Neuronal stem cell (in vitro differentiated cells): ENCODE results near the gene UBE2E1.

Experiments
- DNase-seq: peaks from one replicate; pipeline ENCODE4 v3.0.0-alpha.2; 2013; ENCODE audit warnings: low spot score
- H2AFZ ChIP-seq: one replicate; pipeline ENCODE4 v1.6.1; 2013; ENCODE audit warnings: mild to moderate bottlenecking, low read length, inconsistent platforms
- H2AK5ac ChIP-seq: 2 replicates; pipeline ENCODE4 v1.6.1; 2013; ENCODE audit warnings: low read depth, mild to moderate bottlenecking, inconsistent platforms, low read length, moderate library complexity, mixed read lengths
- H2BK120ac ChIP-seq: 2 replicates; pipeline ENCODE4 v1.6.1; 2013; ENCODE audit warnings: low read depth, mild to moderate bottlenecking, inconsistent platforms, low read length, moderate library complexity, mixed read lengths
- H2BK12ac ChIP-seq: one replicate; pipeline ENCODE4 v1.6.1; 2013; ENCODE audit warnings: low read length, inconsistent platforms
- H2BK15ac ChIP-seq: 2 replicates; pipeline ENCODE4 v1.6.1; 2013; ENCODE audit warnings: mild to moderate bottlenecking, low read length, inconsistent platforms, mixed read lengths
- H2BK5ac ChIP-seq: one replicate; pipeline ENCODE4 v1.6.1; 2013; ENCODE audit warnings: inconsistent platforms, mild to moderate bottlenecking, low read length, moderate library complexity
- H3K14ac ChIP-seq: one replicate; pipeline ENCODE4 v1.6.1; 2013; ENCODE audit warnings: low read length, inconsistent platforms
- H3K18ac ChIP-seq: 2 replicates; pipeline ENCODE4 v1.6.1; 2013; ENCODE audit warnings: low read length, inconsistent platforms
- H3K23ac ChIP-seq: 2 replicates; pipeline ENCODE4 v1.6.1; 2013; ENCODE audit warnings: low read depth, mild to moderate bottlenecking, mixed read lengths, low read length, inconsistent platforms; ENCODE audit not compliant: poor library complexity
- H3K27ac ChIP-seq: replicated peaks from 3 replicates; pipeline ENCODE4 v1.5.1; 2013; ENCODE audit warnings: low read length, inconsistent platforms
- H3K27me3 ChIP-seq, 3 experiments: 2 replicates each; pipeline ENCODE4 v1.6.1; 2013; ENCODE audit warnings: low read length in 3 of 3, mild to moderate bottlenecking in 2 of 3, inconsistent platforms in 1 of 3, low read depth in 1 of 3, mixed read lengths in 1 of 3, moderate library complexity in 1 of 3; ENCODE audit not compliant: control insufficient read depth in 3 of 3, insufficient read depth in 3 of 3
- H3K36me3 ChIP-seq, 2 donors: replicated peaks in 1 of 2; 2 replicates each; pipeline ENCODE4 v1.6.1; 2013; ENCODE audit warnings: low read length in 2 of 2; ENCODE audit not compliant: control insufficient read depth in 2 of 2, insufficient read depth in 2 of 2
- H3K4ac ChIP-seq: 2 replicates; pipeline ENCODE4 v1.6.1; 2013; ENCODE audit warnings: inconsistent platforms, mild to moderate bottlenecking, low read length, moderate library complexity
- H3K4me1 ChIP-seq, 2 donors: 1 replicate in 1 of 2; 2 replicates in 1 of 2; pipeline ENCODE4 v1.6.1; 2013; ENCODE audit warnings: low read length in 2 of 2, low read depth in 1 of 2; ENCODE audit not compliant: control insufficient read depth in 2 of 2, insufficient read depth in 1 of 2
- H3K4me2 ChIP-seq: one replicate; pipeline ENCODE4 v1.6.1; 2013; ENCODE audit warnings: mild to moderate bottlenecking, low read length, inconsistent platforms; ENCODE audit not compliant: insufficient read depth, poor library complexity, severe bottlenecking
- H3K4me3 ChIP-seq, 2 donors: 2 replicates each; pipeline ENCODE4 v1.5.1; 2013; ENCODE audit warnings: low read length in 2 of 2, mild to moderate bottlenecking in 2 of 2, inconsistent platforms in 1 of 2, moderate library complexity in 1 of 2
- H3K79me1 ChIP-seq: one replicate; pipeline ENCODE4 v1.6.1; 2013; ENCODE audit warnings: low read depth, mild to moderate bottlenecking, inconsistent platforms, low read length, moderate library complexity
- H3K9ac ChIP-seq: one replicate; pipeline ENCODE4 v1.6.1; 2013; ENCODE audit warnings: mild to moderate bottlenecking, low read depth, low read length, inconsistent platforms; ENCODE audit not compliant: poor library complexity
- H3K9me3 ChIP-seq, 2 donors: replicated peaks in 1 of 2; 2 replicates each; pipeline versions ENCODE3 to v1.6.1; 2013; ENCODE audit warnings: low read length in 2 of 2, mild to moderate bottlenecking in 2 of 2, inconsistent platforms in 1 of 2, low read depth in 1 of 2, mixed read lengths in 1 of 2, moderate library complexity in 1 of 2; ENCODE audit not compliant: control insufficient read depth in 2 of 2, insufficient read depth in 1 of 2
- H4K8ac ChIP-seq: one replicate; pipeline ENCODE4 v1.6.1; 2013; ENCODE audit warnings: low read depth, mild to moderate bottlenecking, inconsistent platforms, low read length, moderate library complexity
- H4K91ac ChIP-seq: one replicate; pipeline ENCODE4 v1.6.1; 2013; ENCODE audit warnings: low read length, low read depth, mild to moderate bottlenecking, inconsistent platforms; ENCODE audit not compliant: poor library complexity
- WGBS, 2 donors: extraction: QIAGEN DNeasy Blood & Tissue Kit; methylation state at CpG; one replicate each; pipeline ENCODE4 v1.1.7; 2013; ENCODE audit warnings: missing lambda C conversion rate in 2 of 2, mixed read lengths in 1 of 2; ENCODE audit not compliant: insufficient read length in 2 of 2, insufficient replicate concordance in 1 of 2; ENCODE audit errors: extremely low coverage in 2 of 2; 5-methylcytosine and 5-hydroxymethylcytosine counted together

UBE2E1 gene

GRCh38 chr3:23785097-23785645, 20.6 kb upstream of the UBE2E1 start:
- no peak overlapping the region for H2BK12ac ChIP-seq
- H3K79me1 ChIP-seq: no peaks in the 10 kb centered on the region
- H3K27ac ChIP-seq: no peak overlapping the region
- H4K8ac ChIP-seq: no peak overlapping the region
- no peak overlapping the region for H3K4me3 ChIP-seq
- H3K4me2 ChIP-seq: no peak overlapping the region
- H3K4ac ChIP-seq: no peak overlapping the region
- H4K91ac ChIP-seq: no peak overlapping the region
- DNase-seq: no peak
- H3K27me3 ChIP-seq: peaks cover 0 to 4% (median 0%) of the 10 kb centered on the region in 3 experiments
- no peak overlapping the region for H2BK120ac ChIP-seq
- H3K4me1 ChIP-seq: peaks cover 0 to 2% of the 10 kb centered on the region in 2 donors
- no peak overlapping the region for H2AK5ac ChIP-seq
- H2BK5ac ChIP-seq: no peak overlapping the region
- H3K9me3 ChIP-seq: peaks cover 0 to 9% of the 10 kb centered on the region in 2 donors
- no CpG with 5 or more reads among the region's 6 CpGs for WGBS, 2 donors
- H2BK15ac ChIP-seq: no peak overlapping the region
- no peak overlapping the region for H3K23ac ChIP-seq
- no peaks in the 10 kb centered on the region for H3K36me3 ChIP-seq
- H3K9ac ChIP-seq: no peak overlapping the region
- H2AFZ ChIP-seq: no peak overlapping the region
- H3K14ac ChIP-seq: no peak overlapping the region
- no peak overlapping the region for H3K18ac ChIP-seq

GRCh38 chr3:23785882-23786281, 19.9 kb upstream of the UBE2E1 start:
- Histone ChIP-seq H3K36me3 (no peaks in the 10 kb centered on the region), H3K27ac (no peak overlapping the region), H3K4me2 (no peak overlapping the region), H3K9ac (no peak overlapping the region), H3K18ac (no peak overlapping the region), H3K79me1 (no peaks in the 10 kb centered on the region), H3K4ac (no peak overlapping the region), H3K27me3 (peaks cover 0 to 4% (median 0%) of the 10 kb centered on the region in 3 experiments), H2BK12ac (no peak overlapping the region), H2BK120ac (no peak overlapping the region), H3K4me3 (no peak overlapping the region), H3K4me1 (peaks cover 0 to 2% of the 10 kb centered on the region in 2 donors), H3K23ac (no peak overlapping the region), H4K91ac (no peak overlapping the region), H3K14ac (no peak overlapping the region), H2AK5ac (no peak overlapping the region), H2BK5ac (no peak overlapping the region), H4K8ac (no peak overlapping the region), H2BK15ac (no peak overlapping the region), H3K9me3 (peaks cover 0 to 9% of the 10 kb centered on the region in 2 donors), H2AFZ (no peak overlapping the region)
- DNase-seq: no peak
- no CpG with 5 or more reads among the region's 2 CpGs for WGBS, 2 donors

GRCh38 chr3:23791678-23792077, 14.1 kb upstream of the UBE2E1 start:
- H2AK5ac ChIP-seq: no peak overlapping the region
- H4K91ac ChIP-seq: no peak overlapping the region
- no peak overlapping the region for H3K14ac ChIP-seq
- H4K8ac ChIP-seq: no peak overlapping the region
- H3K23ac ChIP-seq: no peak overlapping the region
- no peak overlapping the region for H3K18ac ChIP-seq
- H2BK120ac ChIP-seq: no peak overlapping the region
- no CpG with 5 or more reads among the region's 2 CpGs for WGBS, 2 donors
- no peak overlapping the region for H3K27ac ChIP-seq
- H2BK15ac ChIP-seq: no peak overlapping the region
- no peaks in the 10 kb centered on the region for H3K27me3 ChIP-seq
- peaks cover 0 to 2% of the 10 kb centered on the region in 2 donors for H3K4me1 ChIP-seq
- no peak overlapping the region for H2AFZ ChIP-seq
- no peak overlapping the region for H3K4ac ChIP-seq
- H2BK5ac ChIP-seq: no peak overlapping the region
- H3K9me3 ChIP-seq: no peaks in the 10 kb centered on the region
- H3K4me2 ChIP-seq: no peak overlapping the region
- no peak overlapping the region for H3K9ac ChIP-seq
- no peaks in the 10 kb centered on the region for H3K36me3 ChIP-seq
- H3K79me1 ChIP-seq: no peaks in the 10 kb centered on the region
- H3K4me3 ChIP-seq: no peak overlapping the region
- no peak for DNase-seq
- H2BK12ac ChIP-seq: no peak overlapping the region

- no CpG with 5 or more reads among the region's 4 CpGs for WGBS, 2 donors
- Histone ChIP-seq H3K9me3 (no peaks in the 10 kb centered on the region), H3K4me3 (no peak overlapping the region), H3K14ac (no peak overlapping the region), H3K4me2 (no peak overlapping the region), H2AFZ (no peak overlapping the region), H3K23ac (no peak overlapping the region), H2BK12ac (no peak overlapping the region), H2BK120ac (no peak overlapping the region), H2AK5ac (no peak overlapping the region), H4K91ac (no peak overlapping the region), H3K18ac (no peak overlapping the region), H4K8ac (no peak overlapping the region), H3K36me3 (no peaks in the 10 kb centered on the region), H3K4me1 (peaks cover 0 to 3% of the 10 kb centered on the region in 2 donors), H3K79me1 (peaks cover 2% of the 10 kb centered on the region), H3K27ac (no peak overlapping the region), H2BK15ac (no peak overlapping the region), H3K9ac (no peak overlapping the region), H3K4ac (no peak overlapping the region), H2BK5ac (no peak overlapping the region), H3K27me3 (no peaks in the 10 kb centered on the region)
- no peak for DNase-seq
These were observed 12.1 kb upstream of the UBE2E1 start for GRCh38 chr3:23793528-23794134.
